Fibroblast of pulmonary artery (primary cell): ENCODE results near the gene EDNRB.

ENCODE experiments used
- DNase-seq: peaks from one replicate; pipeline ENCODE4 v3.0.0-alpha.2; 2010; ENCODE audit warnings: low read depth
- H3K4me3 ChIP-seq: replicated peaks from 2 replicates; pipeline ENCODE4 v1.5.1; 2011; ENCODE audit warnings: low read depth, mild to moderate bottlenecking, control low read depth, low read length, moderate library complexity
- TF ChIP-seq, protein P1 (sequence below): IDR thresholded peaks from 2 replicates; pipeline ENCODE4 v1.5.1; 2011; ENCODE audit warnings: mild to moderate bottlenecking, control low read depth, low read length, inconsistent platforms; ENCODE audit errors: missing control alignments

Gene EDNRB

DNA sequence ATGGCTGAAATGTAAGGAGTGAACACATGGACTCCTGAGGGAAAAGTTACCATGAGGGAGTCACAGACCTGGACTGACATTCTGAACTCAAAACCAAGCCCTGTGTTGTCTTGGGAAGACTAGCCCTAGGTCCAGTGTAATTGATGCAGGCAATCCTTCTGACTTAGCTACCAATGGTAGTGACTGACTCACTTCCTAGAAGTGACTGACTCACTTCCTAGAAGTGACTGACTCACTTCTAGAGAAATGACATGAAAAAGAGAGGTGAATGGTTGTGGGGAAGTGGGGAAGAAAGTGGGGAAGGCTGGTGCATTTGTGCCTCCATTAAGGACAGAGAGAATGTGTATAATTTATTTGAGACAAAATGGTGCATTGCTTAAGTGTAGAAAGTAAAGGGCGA is 49.9 kb downstream of the EDNRB start:
- TF ChIP-seq, protein P1, sequence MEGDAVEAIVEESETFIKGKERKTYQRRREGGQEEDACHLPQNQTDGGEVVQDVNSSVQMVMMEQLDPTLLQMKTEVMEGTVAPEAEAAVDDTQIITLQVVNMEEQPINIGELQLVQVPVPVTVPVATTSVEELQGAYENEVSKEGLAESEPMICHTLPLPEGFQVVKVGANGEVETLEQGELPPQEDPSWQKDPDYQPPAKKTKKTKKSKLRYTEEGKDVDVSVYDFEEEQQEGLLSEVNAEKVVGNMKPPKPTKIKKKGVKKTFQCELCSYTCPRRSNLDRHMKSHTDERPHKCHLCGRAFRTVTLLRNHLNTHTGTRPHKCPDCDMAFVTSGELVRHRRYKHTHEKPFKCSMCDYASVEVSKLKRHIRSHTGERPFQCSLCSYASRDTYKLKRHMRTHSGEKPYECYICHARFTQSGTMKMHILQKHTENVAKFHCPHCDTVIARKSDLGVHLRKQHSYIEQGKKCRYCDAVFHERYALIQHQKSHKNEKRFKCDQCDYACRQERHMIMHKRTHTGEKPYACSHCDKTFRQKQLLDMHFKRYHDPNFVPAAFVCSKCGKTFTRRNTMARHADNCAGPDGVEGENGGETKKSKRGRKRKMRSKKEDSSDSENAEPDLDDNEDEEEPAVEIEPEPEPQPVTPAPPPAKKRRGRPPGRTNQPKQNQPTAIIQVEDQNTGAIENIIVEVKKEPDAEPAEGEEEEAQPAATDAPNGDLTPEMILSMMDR = no peak
- peak; percentile 50 for DNase-seq
- no peak overlapping the region for H3K4me3 ChIP-seq

DNA sequence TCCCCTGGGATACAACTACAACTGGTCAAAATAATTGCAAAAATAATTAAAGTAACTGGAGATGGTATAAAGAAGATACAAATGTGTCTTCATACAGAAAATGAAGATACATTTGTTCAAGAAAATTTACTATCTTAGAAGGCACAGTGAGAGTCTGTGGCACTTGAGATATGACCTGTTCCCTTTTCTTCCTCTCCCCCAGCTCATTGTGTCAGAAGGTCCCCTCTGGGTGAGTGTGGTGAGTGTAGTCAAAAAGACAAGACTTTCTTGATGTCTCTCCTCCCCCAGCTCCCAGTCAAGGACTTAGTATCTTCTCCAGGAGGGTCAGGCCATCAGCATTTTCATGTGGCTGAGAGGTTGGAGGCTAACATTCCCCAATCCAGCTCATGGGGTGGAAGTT is 51.7 kb downstream of the EDNRB start:
- no peak overlapping the region for H3K4me3 ChIP-seq
- TF ChIP-seq, protein P1 = no peak
- DNase-seq = no peak

DNA sequence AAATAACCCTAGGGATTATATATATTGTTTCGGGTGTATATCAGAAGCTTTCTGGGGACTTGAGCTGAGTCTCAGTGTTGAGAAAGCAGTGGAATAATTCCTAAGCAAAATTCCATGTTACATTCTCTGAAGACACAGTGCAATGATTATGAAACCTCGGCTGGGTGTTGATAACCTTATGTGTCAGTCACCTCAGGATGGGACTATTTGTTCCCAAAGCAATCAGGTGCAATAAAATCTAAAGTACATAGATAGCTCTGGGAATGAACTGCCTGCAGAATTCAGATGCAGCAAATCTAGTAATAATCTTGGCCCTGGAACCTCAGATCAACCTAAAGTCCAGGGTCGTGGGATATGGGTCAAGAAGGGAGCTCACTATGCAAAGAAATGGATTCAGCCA is 53.0 kb downstream of the EDNRB start:
- TF ChIP-seq, protein P1 = no peak
- no peak for DNase-seq

DNA sequence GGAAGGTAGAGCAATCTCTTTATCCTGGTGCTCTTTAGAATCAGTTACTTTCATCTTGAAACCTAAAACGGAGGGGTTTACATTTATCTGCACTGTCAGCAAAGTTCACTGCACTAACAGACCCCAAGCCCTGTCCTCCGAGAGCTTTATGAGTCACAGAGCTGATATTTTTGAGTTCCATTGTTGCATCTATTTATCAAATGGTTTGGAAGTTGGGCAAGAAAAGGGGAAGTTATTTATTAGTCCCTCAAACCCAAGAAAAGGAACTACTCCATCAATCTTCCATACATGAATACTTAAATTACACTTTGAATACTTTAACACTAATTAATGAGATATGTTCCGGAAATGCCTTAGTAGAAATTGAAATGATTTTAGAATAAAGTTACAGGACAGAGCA is 55.5 kb downstream of the EDNRB start:
- no peak for DNase-seq
- TF ChIP-seq, protein P1 = no peak
- no peak overlapping the region for H3K4me3 ChIP-seq

More for the DNA sequence above, 53.0 kb downstream of the EDNRB start:
- H3K4me3 ChIP-seq = no peak overlapping the region

DNA sequence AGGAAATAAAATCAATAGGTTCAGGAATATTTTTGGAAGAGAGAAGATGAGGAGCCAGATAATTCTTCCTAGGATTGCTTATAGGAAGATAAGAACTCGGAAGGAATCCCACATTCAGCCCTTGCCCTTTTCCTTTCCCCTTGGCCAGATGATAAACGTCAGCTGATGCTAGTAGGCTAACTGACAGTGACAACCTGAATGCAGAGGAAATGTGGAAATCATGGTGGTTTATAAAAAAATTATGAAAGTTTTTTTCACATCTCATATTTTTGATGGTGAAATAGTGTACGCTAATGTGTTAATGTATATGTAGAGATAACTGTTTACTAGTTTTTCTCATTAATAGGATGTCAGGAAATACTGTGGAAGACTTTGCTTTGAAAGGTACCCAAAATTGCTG is 56.9 kb downstream of the EDNRB start:
- peak; percentile 48 for DNase-seq
- TF ChIP-seq, protein P1 = no peak
- H3K4me3 ChIP-seq = no peak overlapping the region

DNA sequence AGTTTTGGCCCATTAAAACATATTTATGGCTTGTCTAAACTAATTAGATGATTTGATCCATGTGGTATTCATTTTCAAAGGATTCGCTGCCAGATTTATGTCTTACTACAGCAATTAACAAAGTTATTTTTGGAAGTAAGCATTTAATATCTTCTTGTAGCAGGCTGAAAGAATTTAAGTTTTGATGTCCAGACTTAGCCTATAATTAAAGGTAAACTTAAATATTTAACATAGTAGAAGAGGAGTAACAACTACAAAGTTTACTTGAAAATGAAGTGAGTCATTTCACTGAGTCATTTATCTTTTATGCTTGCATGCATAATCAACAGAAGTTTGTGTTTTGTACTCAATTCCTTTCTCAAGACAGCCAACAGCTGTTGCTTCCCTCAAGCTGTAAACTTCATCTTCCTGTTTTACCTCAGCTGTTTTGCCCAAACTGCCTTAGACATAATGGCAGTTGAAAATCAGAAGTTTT is 58.1 kb downstream of the EDNRB start:
- TF ChIP-seq, protein P1 = no peak
- no peak overlapping the region for H3K4me3 ChIP-seq

DNA sequence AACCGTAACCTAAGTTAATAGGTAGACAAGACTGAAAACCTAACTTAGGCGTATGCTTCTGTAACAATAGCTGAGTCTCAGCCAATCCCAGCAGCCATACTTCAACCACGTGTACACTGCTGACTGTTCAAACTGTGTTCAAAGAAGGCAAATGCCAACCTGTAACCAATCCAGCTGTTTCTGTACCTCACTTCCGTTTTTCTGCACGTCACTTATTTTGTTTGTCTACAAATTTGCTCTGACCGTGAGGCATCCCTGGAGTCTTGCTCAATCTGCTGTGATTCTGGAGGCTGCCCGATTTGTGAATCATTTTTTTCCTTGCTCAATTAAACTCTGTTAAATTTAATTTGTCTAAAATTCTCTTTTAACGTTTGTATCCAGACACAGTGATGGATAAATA is 59.2 kb downstream of the EDNRB start:
- TF ChIP-seq, protein P1 = no peak
- H3K4me3 ChIP-seq = no peak overlapping the region
- peak; percentile 95 for DNase-seq

More for the DNA sequence above, 58.1 kb downstream of the EDNRB start:
- peak; percentile 90 for DNase-seq
